Measurements from ENCODE around the gene C16orf74.

DNA sequence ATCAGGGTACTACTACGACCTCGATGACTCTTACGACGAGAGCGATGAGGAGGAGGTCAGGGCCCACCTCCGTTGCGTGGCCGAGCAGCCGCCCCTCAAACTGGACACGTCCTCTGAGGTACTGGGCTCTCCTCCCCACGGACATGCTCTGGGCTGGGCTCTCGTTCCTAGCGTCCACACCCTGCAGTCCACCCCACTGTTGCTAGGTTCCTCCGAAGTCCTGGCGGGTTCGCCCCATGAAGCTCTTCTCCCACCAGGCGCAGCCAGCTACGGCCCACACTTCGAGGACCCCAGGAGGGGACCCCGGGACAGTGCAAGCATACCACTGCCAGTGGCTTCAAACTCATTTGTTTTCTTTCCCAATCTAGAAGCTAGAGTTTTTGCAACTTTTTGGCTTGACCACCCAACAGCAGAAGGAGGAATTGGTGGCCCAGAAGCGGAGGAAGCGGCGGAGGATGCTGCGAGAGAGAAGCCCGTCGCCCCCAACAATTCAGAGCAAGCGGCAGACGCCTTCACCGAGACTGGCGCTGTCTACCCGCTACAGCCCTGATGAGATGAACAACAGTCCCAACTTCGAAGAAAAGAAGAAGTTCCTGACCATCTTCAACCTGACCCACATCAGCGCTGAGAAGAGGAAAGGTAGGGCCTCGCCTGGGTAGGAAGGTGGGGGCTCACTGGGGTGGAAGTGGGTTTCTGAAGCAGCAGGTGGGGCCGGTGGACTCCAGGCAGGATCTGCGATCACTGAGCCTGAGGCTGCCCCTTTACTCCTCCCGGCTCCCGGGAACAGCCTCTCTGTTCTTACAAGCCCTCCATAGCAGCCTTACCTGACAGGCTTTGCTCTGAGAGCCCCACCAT is 87.7 kb downstream of the C16orf74 start:
- TF ChIP-seq, protein P1, sequence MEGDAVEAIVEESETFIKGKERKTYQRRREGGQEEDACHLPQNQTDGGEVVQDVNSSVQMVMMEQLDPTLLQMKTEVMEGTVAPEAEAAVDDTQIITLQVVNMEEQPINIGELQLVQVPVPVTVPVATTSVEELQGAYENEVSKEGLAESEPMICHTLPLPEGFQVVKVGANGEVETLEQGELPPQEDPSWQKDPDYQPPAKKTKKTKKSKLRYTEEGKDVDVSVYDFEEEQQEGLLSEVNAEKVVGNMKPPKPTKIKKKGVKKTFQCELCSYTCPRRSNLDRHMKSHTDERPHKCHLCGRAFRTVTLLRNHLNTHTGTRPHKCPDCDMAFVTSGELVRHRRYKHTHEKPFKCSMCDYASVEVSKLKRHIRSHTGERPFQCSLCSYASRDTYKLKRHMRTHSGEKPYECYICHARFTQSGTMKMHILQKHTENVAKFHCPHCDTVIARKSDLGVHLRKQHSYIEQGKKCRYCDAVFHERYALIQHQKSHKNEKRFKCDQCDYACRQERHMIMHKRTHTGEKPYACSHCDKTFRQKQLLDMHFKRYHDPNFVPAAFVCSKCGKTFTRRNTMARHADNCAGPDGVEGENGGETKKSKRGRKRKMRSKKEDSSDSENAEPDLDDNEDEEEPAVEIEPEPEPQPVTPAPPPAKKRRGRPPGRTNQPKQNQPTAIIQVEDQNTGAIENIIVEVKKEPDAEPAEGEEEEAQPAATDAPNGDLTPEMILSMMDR (IDR thresholded peaks at IDR 0.05) = no peak
- TF ChIP-seq POLR2AphosphoS5 (IDR thresholded peaks at IDR 0.05) (no peak), POLR2A (IDR thresholded peaks at IDR 0.05) (no peak)
